SW480 (cell line): ENCODE data around the gene ABCA2.

Experiments
- DNase-seq: peaks from one replicate; pipeline ENCODE4 v3.0.0-alpha.2; 2016; ENCODE audit warnings: low spot score

ABCA2 gene

GRCh38 chr9:136962701-136963248 is 65.3 kb downstream of the ABCA2 start:
- DNase-seq: no peak

- DNase-seq: no peak
These were observed 65.9 kb downstream of the ABCA2 start for GRCh38 chr9:136962163-136962562.

- no peak for DNase-seq
These were observed 66.6 kb downstream of the ABCA2 start for GRCh38 chr9:136961279-136962065.

- DNase-seq: no peak
These were observed 67.1 kb downstream of the ABCA2 start for GRCh38 chr9:136960938-136961275.

- no peak for DNase-seq
These were observed 67.7 kb downstream of the ABCA2 start for GRCh38 chr9:136960212-136960937.

- DNase-seq: no peak
These were observed 68.9 kb downstream of the ABCA2 start for GRCh38 chr9:136958898-136959850.

GRCh38 chr9:136958473-136958872 is 69.6 kb downstream of the ABCA2 start:
- no peak for DNase-seq

GRCh38 chr9:136957901-136958300 is 70.1 kb downstream of the ABCA2 start:
- no peak for DNase-seq

GRCh38 chr9:136957461-136957860 is 70.6 kb downstream of the ABCA2 start:
- DNase-seq: no peak
